ENCODE data around the gene AFAP1L1. TPM values are rescaled to one million over a fixed set of nuclear protein-coding genes. Genes with fewer than 3 reads are reported as not detected.

The AFAP1L1 gene
- total and polyA plus RNA-seq, 9 of the 15 experiments (the other 6 are each of a cell fraction or from before 2014, with no cell fraction given), result 0.01 to 0.12 (median 0.03) TPM; not detected in 4

- no peaks in the 10 kb centered on the region for H3K9me3 ChIP-seq (replicated peaks; ENCODE audit: control insufficient read depth, insufficient read depth, low read depth, low read length)
- no peak overlapping the region for H3K4me3 ChIP-seq
- ChIA-PET POLR2A (no interaction called here), CTCF (ENCODE audit: low intra/inter-chr PET ratio) (interaction anchor here (0.7 kb wide), 1 partner anchor 98 kb away, joined by 3 read pairs; no protein-coding TSS in a partner anchor)
- 9% methylated on average over 4 of the region's 4 CpGs for WGBS (ENCODE audit: insufficient coverage, low coverage, missing lambda C conversion rate)
- FAIRE-seq (no peak), DNase-seq (ENCODE audit: extremely low read depth in 1 of 4, low spot score in 3 of 4) (peak in 2 of 4 experiments; percentile 20 to 26), ATAC-seq (peak; percentile 58; the same call in 2 of the 3 replicates)
- no peak overlapping the region for H3K4me2 ChIP-seq (ENCODE audit: insufficient read depth, low read length)
- intact Hi-C loops (cut with micrococcal nuclease), result no loop called here
- in situ Hi-C loops (cut with MboI), result no loop called here
- no peaks in the 10 kb centered on the region for H4K20me1 ChIP-seq (replicated peaks; ENCODE audit: control insufficient read depth, insufficient read depth, low read length)
- no peaks in the 10 kb centered on the region for H3K9me1 ChIP-seq (ENCODE audit: control insufficient read depth, insufficient read depth, low read length)
- H3K27me3 ChIP-seq (ENCODE audit: control insufficient read depth in 2 of 2, insufficient read depth in 2 of 2, low read length in 2 of 2), result peaks cover 8 to 28% of the 10 kb centered on the region in 2 experiments; a peak in 4 of 5 replicates
- H3K27ac ChIP-seq (ENCODE audit: extremely low read depth, low read depth, low read length), result no peak overlapping the region
- no TSS peak for BruUV-seq (replicated peaks)
- H3K4me1 ChIP-seq (replicated peaks in 1 of 2; ENCODE audit: control insufficient read depth in 2 of 2, insufficient read depth in 2 of 2, low read length in 2 of 2), result peaks cover 0 to 12% of the 10 kb centered on the region in 2 experiments; a peak in 1 of 5 replicates
- TF ChIP-seq CTCF (IDR thresholded peaks at IDR 0.05 in 2 of 3, conservative IDR thresholded peaks at IDR 0.05 in 1 of 3; ENCODE audit: insufficient read depth in 2 of 3, low read depth in 1 of 3, low read length in 3 of 3) (peak in 2 of 3 experiments; percentile 27 to 33; a peak in 1 of 6 replicates), U2AF1 (optimal IDR thresholded peaks at IDR 0.05; ENCODE audit: low read depth, low read length) (no peak), RAD21 (CRISPR knock-in tag; conservative IDR thresholded peaks at IDR 0.05 in 1 of 2, IDR thresholded peaks at IDR 0.05 in 1 of 2) (0 out of 4 replicates have a peak, but pooled peaks of 1 of the 2 experiments have one; percentile 16)
- no peaks in the 10 kb centered on the region for H3K36me3 ChIP-seq (ENCODE audit: control insufficient read depth, insufficient read depth, low read length)
- no peak overlapping the region for H3K9ac ChIP-seq (ENCODE audit: insufficient read depth in 1 of 2, low read depth in 2 of 2, low read length in 2 of 2)
- no peaks in the 10 kb centered on the region for H3K79me2 ChIP-seq (ENCODE audit: control insufficient read depth, insufficient read depth, low read length)
- H2AFZ ChIP-seq (ENCODE audit: low read depth, low read length), result no peak overlapping the region
These were observed 34.0 kb upstream of the AFAP1L1 start for GRCh38 chr5:149237662-149238061.

All from K562 (cell line).